ENCODE data around the gene CERS4.

Gene CERS4

GRCh38 chr19:8253678-8254077 lies 44.5 kb downstream of the CERS4 start:
- no peak overlapping the region for H3K4me3 ChIP-seq (ENCODE audit: low read depth in 1 of 2, low read length in 2 of 2)
- no peaks in the 10 kb centered on the region for H3K9me3 ChIP-seq (ENCODE audit: control insufficient read depth in 1 of 2, low read length in 2 of 2)
- H3K4me1 ChIP-seq (ENCODE audit: control insufficient read depth in 1 of 2, insufficient read depth in 2 of 2, low read length in 2 of 2), result no peaks in the 10 kb centered on the region
- H3K9ac ChIP-seq (ENCODE audit: low read depth in 1 of 2, low read length in 2 of 2), result no peak overlapping the region
- peaks cover 4 to 18% of the 10 kb centered on the region in 2 donors for H3K36me3 ChIP-seq (ENCODE audit: control insufficient read depth in 1 of 2, insufficient read depth in 2 of 2, low read length in 2 of 2)
- no peak overlapping the region for H3K27ac ChIP-seq (ENCODE audit: low read depth, low read length)
- H3K27me3 ChIP-seq (ENCODE audit: control insufficient read depth in 1 of 2, insufficient read depth in 2 of 2, low read length in 2 of 2), result no peaks in the 10 kb centered on the region

GRCh38 chr19:8254286-8255001 lies 45.3 kb downstream of the CERS4 start:
- no peak overlapping the region for H3K4me3 ChIP-seq (ENCODE audit: low read depth in 1 of 2, low read length in 2 of 2)
- H3K27ac ChIP-seq (ENCODE audit: low read depth, low read length), result no peak overlapping the region
- no peak overlapping the region for H3K9ac ChIP-seq (ENCODE audit: low read depth in 1 of 2, low read length in 2 of 2)
- H3K27me3 ChIP-seq (ENCODE audit: control insufficient read depth in 1 of 2, insufficient read depth in 2 of 2, low read length in 2 of 2), result no peaks in the 10 kb centered on the region
- no peaks in the 10 kb centered on the region for H3K9me3 ChIP-seq (ENCODE audit: control insufficient read depth in 1 of 2, low read length in 2 of 2)
- H3K4me1 ChIP-seq (ENCODE audit: control insufficient read depth in 1 of 2, insufficient read depth in 2 of 2, low read length in 2 of 2), result no peaks in the 10 kb centered on the region
- peaks cover 4 to 18% of the 10 kb centered on the region in 2 donors for H3K36me3 ChIP-seq (ENCODE audit: control insufficient read depth in 1 of 2, insufficient read depth in 2 of 2, low read length in 2 of 2)

- H3K9ac ChIP-seq (ENCODE audit: low read depth in 1 of 2, low read length in 2 of 2), result no peak overlapping the region
- peaks cover 4 to 18% of the 10 kb centered on the region in 2 donors for H3K36me3 ChIP-seq (ENCODE audit: control insufficient read depth in 1 of 2, insufficient read depth in 2 of 2, low read length in 2 of 2)
- no peaks in the 10 kb centered on the region for H3K9me3 ChIP-seq (ENCODE audit: control insufficient read depth in 1 of 2, low read length in 2 of 2)
- no peaks in the 10 kb centered on the region for H3K27me3 ChIP-seq (ENCODE audit: control insufficient read depth in 1 of 2, insufficient read depth in 2 of 2, low read length in 2 of 2)
- H3K4me1 ChIP-seq (ENCODE audit: control insufficient read depth in 1 of 2, insufficient read depth in 2 of 2, low read length in 2 of 2), result no peaks in the 10 kb centered on the region
- no peak overlapping the region for H3K4me3 ChIP-seq (ENCODE audit: low read depth in 1 of 2, low read length in 2 of 2)
- no peak overlapping the region for H3K27ac ChIP-seq (ENCODE audit: low read depth, low read length)
These were observed 46.4 kb downstream of the CERS4 start for GRCh38 chr19:8255426-8256125.

GRCh38 chr19:8256276-8257051 lies 47.3 kb downstream of the CERS4 start:
- no peaks in the 10 kb centered on the region for H3K27me3 ChIP-seq (ENCODE audit: control insufficient read depth in 1 of 2, insufficient read depth in 2 of 2, low read length in 2 of 2)
- no peaks in the 10 kb centered on the region for H3K9me3 ChIP-seq (ENCODE audit: control insufficient read depth in 1 of 2, low read length in 2 of 2)
- H3K9ac ChIP-seq (ENCODE audit: low read depth in 1 of 2, low read length in 2 of 2), result no peak overlapping the region
- peaks cover 4 to 18% of the 10 kb centered on the region in 2 donors for H3K36me3 ChIP-seq (ENCODE audit: control insufficient read depth in 1 of 2, insufficient read depth in 2 of 2, low read length in 2 of 2)
- H3K4me1 ChIP-seq (ENCODE audit: control insufficient read depth in 1 of 2, insufficient read depth in 2 of 2, low read length in 2 of 2), result no peaks in the 10 kb centered on the region
- no peak overlapping the region for H3K27ac ChIP-seq (ENCODE audit: low read depth, low read length)
- no peak overlapping the region for H3K4me3 ChIP-seq (ENCODE audit: low read depth in 1 of 2, low read length in 2 of 2)

GRCh38 chr19:8257052-8257443 lies 47.9 kb downstream of the CERS4 start:
- H3K36me3 ChIP-seq (ENCODE audit: control insufficient read depth in 1 of 2, insufficient read depth in 2 of 2, low read length in 2 of 2), result peaks cover 4 to 18% of the 10 kb centered on the region in 2 donors
- no peak overlapping the region for H3K27ac ChIP-seq (ENCODE audit: low read depth, low read length)
- H3K9ac ChIP-seq (ENCODE audit: low read depth in 1 of 2, low read length in 2 of 2), result no peak overlapping the region
- no peaks in the 10 kb centered on the region for H3K4me1 ChIP-seq (ENCODE audit: control insufficient read depth in 1 of 2, insufficient read depth in 2 of 2, low read length in 2 of 2)
- no peaks in the 10 kb centered on the region for H3K9me3 ChIP-seq (ENCODE audit: control insufficient read depth in 1 of 2, low read length in 2 of 2)
- H3K27me3 ChIP-seq (ENCODE audit: control insufficient read depth in 1 of 2, insufficient read depth in 2 of 2, low read length in 2 of 2), result no peaks in the 10 kb centered on the region
- no peak overlapping the region for H3K4me3 ChIP-seq (ENCODE audit: low read depth in 1 of 2, low read length in 2 of 2)

- no peaks in the 10 kb centered on the region for H3K27me3 ChIP-seq (ENCODE audit: control insufficient read depth in 1 of 2, insufficient read depth in 2 of 2, low read length in 2 of 2)
- H3K9me3 ChIP-seq (ENCODE audit: control insufficient read depth in 1 of 2, low read length in 2 of 2), result no peaks in the 10 kb centered on the region
- peaks cover 4 to 18% of the 10 kb centered on the region in 2 donors for H3K36me3 ChIP-seq (ENCODE audit: control insufficient read depth in 1 of 2, insufficient read depth in 2 of 2, low read length in 2 of 2)
- H3K9ac ChIP-seq (ENCODE audit: low read depth in 1 of 2, low read length in 2 of 2), result no peak overlapping the region
- H3K27ac ChIP-seq (ENCODE audit: low read depth, low read length), result no peak overlapping the region
- no peaks in the 10 kb centered on the region for H3K4me1 ChIP-seq (ENCODE audit: control insufficient read depth in 1 of 2, insufficient read depth in 2 of 2, low read length in 2 of 2)
- H3K4me3 ChIP-seq (ENCODE audit: low read depth in 1 of 2, low read length in 2 of 2), result no peak overlapping the region
These were observed 50.2 kb downstream of the CERS4 start for GRCh38 chr19:8259142-8259921.

GRCh38 chr19:8259922-8260247 lies 50.7 kb downstream of the CERS4 start:
- Histone ChIP-seq H3K36me3 (ENCODE audit: control insufficient read depth in 1 of 2, insufficient read depth in 2 of 2, low read length in 2 of 2) (peaks cover 4 to 18% of the 10 kb centered on the region in 2 donors), H3K4me1 (ENCODE audit: control insufficient read depth in 1 of 2, insufficient read depth in 2 of 2, low read length in 2 of 2) (no peaks in the 10 kb centered on the region), H3K27ac (ENCODE audit: low read depth, low read length) (no peak overlapping the region), H3K4me3 (ENCODE audit: low read depth in 1 of 2, low read length in 2 of 2) (no peak overlapping the region), H3K9ac (ENCODE audit: low read depth in 1 of 2, low read length in 2 of 2) (no peak overlapping the region), H3K27me3 (ENCODE audit: control insufficient read depth in 1 of 2, insufficient read depth in 2 of 2, low read length in 2 of 2) (no peaks in the 10 kb centered on the region), H3K9me3 (ENCODE audit: control insufficient read depth in 1 of 2, low read length in 2 of 2) (no peaks in the 10 kb centered on the region)

- Histone ChIP-seq H3K4me3 (ENCODE audit: low read depth in 1 of 2, low read length in 2 of 2) (no peak overlapping the region), H3K36me3 (ENCODE audit: control insufficient read depth in 1 of 2, insufficient read depth in 2 of 2, low read length in 2 of 2) (peaks cover 0 to 12% of the 10 kb centered on the region in 2 donors), H3K9ac (ENCODE audit: low read depth in 1 of 2, low read length in 2 of 2) (no peak overlapping the region), H3K27me3 (ENCODE audit: control insufficient read depth in 1 of 2, insufficient read depth in 2 of 2, low read length in 2 of 2) (no peaks in the 10 kb centered on the region), H3K27ac (ENCODE audit: low read depth, low read length) (no peak overlapping the region), H3K4me1 (ENCODE audit: control insufficient read depth in 1 of 2, insufficient read depth in 2 of 2, low read length in 2 of 2) (no peaks in the 10 kb centered on the region), H3K9me3 (ENCODE audit: control insufficient read depth in 1 of 2, low read length in 2 of 2) (no peaks in the 10 kb centered on the region)
These were observed 52.2 kb downstream of the CERS4 start for GRCh38 chr19:8261347-8261746.

GRCh38 chr19:8261881-8262280 lies 52.7 kb downstream of the CERS4 start:
- Histone ChIP-seq H3K27me3 (ENCODE audit: control insufficient read depth in 1 of 2, insufficient read depth in 2 of 2, low read length in 2 of 2) (no peaks in the 10 kb centered on the region), H3K9me3 (ENCODE audit: control insufficient read depth in 1 of 2, low read length in 2 of 2) (no peaks in the 10 kb centered on the region), H3K9ac (ENCODE audit: low read depth in 1 of 2, low read length in 2 of 2) (no peak overlapping the region), H3K36me3 (ENCODE audit: control insufficient read depth in 1 of 2, insufficient read depth in 2 of 2, low read length in 2 of 2) (peaks cover 0 to 7% of the 10 kb centered on the region in 2 donors), H3K27ac (ENCODE audit: low read depth, low read length) (no peak overlapping the region), H3K4me3 (ENCODE audit: low read depth in 1 of 2, low read length in 2 of 2) (no peak overlapping the region), H3K4me1 (ENCODE audit: control insufficient read depth in 1 of 2, insufficient read depth in 2 of 2, low read length in 2 of 2) (no peaks in the 10 kb centered on the region)

Data from duodenal mucosa (tissue), 2 donors.